ENCODE results near the gene BRD3OS.

DNA sequence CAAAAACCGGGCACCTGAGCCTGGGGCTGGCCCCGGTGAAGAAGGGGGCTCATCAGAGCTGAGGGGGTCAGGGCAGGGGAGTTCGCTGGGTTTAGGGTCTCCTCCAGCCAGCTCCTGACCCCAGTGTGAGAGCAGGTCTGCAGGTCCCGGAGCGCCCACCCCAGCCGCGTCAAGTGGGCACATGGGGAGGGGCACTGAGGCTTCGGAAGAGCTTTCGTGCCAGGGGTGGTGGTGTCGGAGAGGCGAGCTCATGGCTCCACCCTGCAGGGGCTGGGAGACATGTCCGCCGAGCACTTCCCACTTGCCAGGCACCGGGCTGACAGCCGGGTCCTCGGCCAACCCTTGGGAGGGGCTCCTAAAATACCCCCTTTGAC is 46.4 kb upstream of the BRD3OS start:
- TF ChIP-seq JUN (CRISPR knock-in tag; IDR thresholded peaks at IDR 0.05) (no peak), ZNF423 (CRISPR knock-in tag; IDR thresholded peaks at IDR 0.05) (no peak)
- TF ChIP-seq, protein P1, sequence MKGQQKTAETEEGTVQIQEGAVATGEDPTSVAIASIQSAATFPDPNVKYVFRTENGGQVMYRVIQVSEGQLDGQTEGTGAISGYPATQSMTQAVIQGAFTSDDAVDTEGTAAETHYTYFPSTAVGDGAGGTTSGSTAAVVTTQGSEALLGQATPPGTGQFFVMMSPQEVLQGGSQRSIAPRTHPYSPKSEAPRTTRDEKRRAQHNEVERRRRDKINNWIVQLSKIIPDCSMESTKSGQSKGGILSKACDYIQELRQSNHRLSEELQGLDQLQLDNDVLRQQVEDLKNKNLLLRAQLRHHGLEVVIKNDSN (CRISPR knock-in tag; IDR thresholded peaks at IDR 0.05), result no peak
- TF ChIP-seq, protein P2, sequence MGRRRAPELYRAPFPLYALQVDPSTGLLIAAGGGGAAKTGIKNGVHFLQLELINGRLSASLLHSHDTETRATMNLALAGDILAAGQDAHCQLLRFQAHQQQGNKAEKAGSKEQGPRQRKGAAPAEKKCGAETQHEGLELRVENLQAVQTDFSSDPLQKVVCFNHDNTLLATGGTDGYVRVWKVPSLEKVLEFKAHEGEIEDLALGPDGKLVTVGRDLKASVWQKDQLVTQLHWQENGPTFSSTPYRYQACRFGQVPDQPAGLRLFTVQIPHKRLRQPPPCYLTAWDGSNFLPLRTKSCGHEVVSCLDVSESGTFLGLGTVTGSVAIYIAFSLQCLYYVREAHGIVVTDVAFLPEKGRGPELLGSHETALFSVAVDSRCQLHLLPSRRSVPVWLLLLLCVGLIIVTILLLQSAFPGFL (CRISPR knock-in tag; IDR thresholded peaks at IDR 0.05; ENCODE audit: borderline replicate concordance), result no peak

Data from WTC11 (cell line).